PC-9 (cell line): Measurements from ENCODE around the gene ADCY3. TPM values are rescaled to one million over a fixed set of nuclear protein-coding genes. Genes with fewer than 3 reads are reported as not detected.
A peak's percentile ranks its signal among the peaks of the same experiment; 100 is the strongest.

Source experiments
- BruUV-seq: library from RNA; stranded (reverse); fragments of 400-500 nt; replicated peaks from 2 replicates; lab custom pipeline; 2021; lab: Mats Ljungman, UMichigan
- CTCF ChIA-PET: fragments of 300-600 bp; sonication (Branson Sonifier 250); formaldehyde crosslinking; loops from one replicate; lab custom pipeline; 2022; ENCODE audit warnings: antibody characterized with exemption; lab: Charles Lee
- POLR2A ChIA-PET: fragments of 300-600 bp; sonication (Branson Sonifier 250); formaldehyde crosslinking; loops from one replicate; lab custom pipeline; 2022; ENCODE audit warnings: antibody characterized with exemption; ENCODE audit not compliant: unreplicated experiment; lab: Charles Lee
- DNase-seq, 2 experiments: peaks; one replicate each; pipeline versions ENCODE4 v3.0.0 to v3.0.0-alpha.2; 2015 to 2022; ENCODE audit warnings: mixed read lengths in 1 of 2
- H2AFZ ChIP-seq: fragments of 200-600 bp; sonication (generic); 2 replicates; pipeline ENCODE4 v1.8.1; 2017; ENCODE audit warnings: antibody characterized with exemption
- H3F3A ChIP-seq: fragments of 200-600 bp; sonication (generic); 2 replicates; pipeline ENCODE4 v1.8.1; 2017; ENCODE audit warnings: antibody characterized with exemption, mild to moderate bottlenecking, low read depth; ENCODE audit not compliant: insufficient read depth
- H3K27ac ChIP-seq: fragments of 200-600 bp; sonication (generic); 2 replicates; pipeline ENCODE4 v1.6.1; 2016; ENCODE audit warnings: mixed run types
- H3K27me3 ChIP-seq: fragments of 200-600 bp; sonication (generic); 2 replicates; pipeline ENCODE4 v1.6.1; 2016; ENCODE audit warnings: low read depth, mixed run types; ENCODE audit not compliant: insufficient read depth
- H3K36me3 ChIP-seq: fragments of 200-600 bp; sonication (generic); 2 replicates; pipeline ENCODE4 v1.6.1; 2016; ENCODE audit warnings: low read depth, mixed run types
- H3K4me1 ChIP-seq: fragments of 200-600 bp; sonication (generic); replicated peaks from 2 replicates; pipeline ENCODE4 v1.6.1; 2016; ENCODE audit warnings: mixed run types; ENCODE audit not compliant: insufficient read depth
- H3K4me2 ChIP-seq: fragments of 200-600 bp; sonication (generic); 2 replicates; pipeline ENCODE4 v1.6.1; 2017; ENCODE audit warnings: mixed run types
- H3K4me3 ChIP-seq: fragments of 200-600 bp; sonication (generic); 2 replicates; pipeline ENCODE4 v1.6.1; 2016; ENCODE audit warnings: mixed run types
- H3K79me2 ChIP-seq: fragments of 200-600 bp; sonication (generic); 2 replicates; pipeline ENCODE4 v1.6.1; 2017; ENCODE audit warnings: low read depth, mixed run types
- H3K9me2 ChIP-seq: fragments of 200-600 bp; sonication (generic); 2 replicates; pipeline ENCODE4 v1.8.1; 2017; ENCODE audit warnings: mild to moderate bottlenecking; ENCODE audit not compliant: insufficient read depth
- H3K9me3 ChIP-seq: fragments of 200-600 bp; sonication (generic); 2 replicates; pipeline ENCODE4 v1.8.1; 2016; ENCODE audit warnings: low read depth; ENCODE audit not compliant: insufficient read depth
- H4K20me1 ChIP-seq: fragments of 200-600 bp; sonication (generic); 2 replicates; pipeline ENCODE4 v1.8.1; 2017; ENCODE audit not compliant: insufficient read depth
- EZH2 ChIP-seq: fragments of 200-600 bp; sonication (generic); IDR thresholded peaks from 2 replicates; pipeline ENCODE4 v1.8.0; 2017; ENCODE audit warnings: antibody characterized with exemption, low read depth
- intact Hi-C: fragments of 100-400 bp; cut with micrococcal nuclease; formaldehyde crosslinking; loops from one replicate; pipeline ENCODE4 v1.10.0; 2022; ENCODE audit not compliant: unreplicated experiment
- total RNA-seq: library from RNA; stranded (reverse); gene quantifications from 2 replicates; pipeline ENCODE4 v1.2.3, GENCODE V29; 2021
- TF ChIP-seq, protein P1 (sequence below): fragments of 200-600 bp; sonication (generic); conservative IDR thresholded peaks from 2 replicates; pipeline ENCODE4 v1.6.1; 2017; ENCODE audit warnings: mixed run types, antibody characterized with exemption, mild to moderate bottlenecking, moderate library complexity

ADCY3 gene
- total RNA-seq, 1 experiment from 2014 or later, result 46.3 TPM

DNA sequence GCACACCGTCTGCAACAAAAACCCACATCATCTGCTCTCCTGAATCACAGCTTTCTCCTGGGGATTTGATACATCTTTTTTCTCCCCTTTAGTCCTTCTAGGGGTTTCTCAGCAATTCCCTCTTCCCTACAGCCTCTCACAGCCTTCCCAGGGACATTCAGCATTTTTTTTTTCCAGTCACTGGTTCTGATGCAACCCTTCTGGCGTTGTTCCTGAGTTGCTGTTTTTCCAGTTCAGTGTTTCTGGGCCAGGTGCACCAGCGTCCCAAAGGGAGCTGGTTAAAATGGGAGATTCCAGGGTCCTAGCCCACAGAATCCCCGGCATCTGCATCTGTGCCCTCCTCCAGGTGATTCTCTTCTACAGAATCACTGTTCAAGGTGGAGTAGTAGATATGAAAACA, 36.1 kb downstream of the ADCY3 start:
- TF ChIP-seq, protein P1, sequence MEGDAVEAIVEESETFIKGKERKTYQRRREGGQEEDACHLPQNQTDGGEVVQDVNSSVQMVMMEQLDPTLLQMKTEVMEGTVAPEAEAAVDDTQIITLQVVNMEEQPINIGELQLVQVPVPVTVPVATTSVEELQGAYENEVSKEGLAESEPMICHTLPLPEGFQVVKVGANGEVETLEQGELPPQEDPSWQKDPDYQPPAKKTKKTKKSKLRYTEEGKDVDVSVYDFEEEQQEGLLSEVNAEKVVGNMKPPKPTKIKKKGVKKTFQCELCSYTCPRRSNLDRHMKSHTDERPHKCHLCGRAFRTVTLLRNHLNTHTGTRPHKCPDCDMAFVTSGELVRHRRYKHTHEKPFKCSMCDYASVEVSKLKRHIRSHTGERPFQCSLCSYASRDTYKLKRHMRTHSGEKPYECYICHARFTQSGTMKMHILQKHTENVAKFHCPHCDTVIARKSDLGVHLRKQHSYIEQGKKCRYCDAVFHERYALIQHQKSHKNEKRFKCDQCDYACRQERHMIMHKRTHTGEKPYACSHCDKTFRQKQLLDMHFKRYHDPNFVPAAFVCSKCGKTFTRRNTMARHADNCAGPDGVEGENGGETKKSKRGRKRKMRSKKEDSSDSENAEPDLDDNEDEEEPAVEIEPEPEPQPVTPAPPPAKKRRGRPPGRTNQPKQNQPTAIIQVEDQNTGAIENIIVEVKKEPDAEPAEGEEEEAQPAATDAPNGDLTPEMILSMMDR, result no peak
- TF ChIP-seq EZH2, result no peak
- no TSS peak for BruUV-seq
- POLR2A ChIA-PET, result interaction anchor here (0.6 kb wide), 1 partner anchor 91 kb away, joined by 3 read pairs; no protein-coding TSS in a partner anchor
- Histone ChIP-seq H3K27me3 (no peaks in the 10 kb centered on the region), H3K4me1 (0 out of 2 replicates have a peak, but pooled peaks cover 5% of the 10 kb centered on the region), H2AFZ (peak overlapping the region; percentile 58; the same call in 1 of the 2 replicates), H3K36me3 (no peaks in the 10 kb centered on the region), H3K9me2 (no peaks in the 10 kb centered on the region), H3F3A (0 out of 2 replicates have a peak, but pooled peaks cover 4% of the 10 kb centered on the region), H3K79me2 (no peaks in the 10 kb centered on the region), H3K27ac (peak overlapping the region; percentile 36; the same call in 1 of the 2 replicates), H4K20me1 (no peaks in the 10 kb centered on the region), H3K4me3 (no peak overlapping the region), H3K9me3 (no peaks in the 10 kb centered on the region), H3K4me2 (0 out of 2 replicates have a peak overlapping the region, but pooled peaks have one; percentile 5)
- intact Hi-C loops, result no loop called here
- DNase-seq, result no peak
- CTCF ChIA-PET, result no interaction called here

- H3F3A ChIP-seq, result 0 out of 2 replicates have a peak, but pooled peaks cover 4% of the 10 kb centered on the region
- DNase-seq, result no peak
- H3K4me2 ChIP-seq, result no peak overlapping the region
- H4K20me1 ChIP-seq, result no peaks in the 10 kb centered on the region
- H2AFZ ChIP-seq, result no peak overlapping the region
- no peaks in the 10 kb centered on the region for H3K79me2 ChIP-seq
- no TSS peak for BruUV-seq
- no peaks in the 10 kb centered on the region for H3K27me3 ChIP-seq
- TF ChIP-seq EZH2, result no peak
- TF ChIP-seq, protein P1, result no peak
- no peaks in the 10 kb centered on the region for H3K36me3 ChIP-seq
- no peaks in the 10 kb centered on the region for H3K9me2 ChIP-seq
- H3K4me3 ChIP-seq, result no peak overlapping the region
- ChIA-PET POLR2A (no interaction called here), CTCF (no interaction called here)
- no peak overlapping the region for H3K27ac ChIP-seq
- intact Hi-C loops, result no loop called here
- no peaks in the 10 kb centered on the region for H3K9me3 ChIP-seq
- H3K4me1 ChIP-seq, result 0 out of 2 replicates have a peak, but pooled peaks cover 5% of the 10 kb centered on the region
Observed at GRCh38 chr2:24881623-24882022, 38.4 kb downstream of the ADCY3 start.

GRCh38 chr2:24881158-24881557, 38.9 kb downstream of the ADCY3 start:
- no peaks in the 10 kb centered on the region for H3K27me3 ChIP-seq
- no peaks in the 10 kb centered on the region for H4K20me1 ChIP-seq
- ChIA-PET POLR2A (no interaction called here), CTCF (no interaction called here)
- DNase-seq, result no peak
- no peaks in the 10 kb centered on the region for H3K9me3 ChIP-seq
- H3K4me3 ChIP-seq, result no peak overlapping the region
- H3F3A ChIP-seq, result 0 out of 2 replicates have a peak, but pooled peaks cover 4% of the 10 kb centered on the region
- H3K36me3 ChIP-seq, result no peaks in the 10 kb centered on the region
- H3K27ac ChIP-seq, result no peak overlapping the region
- TF ChIP-seq EZH2, result no peak
- TF ChIP-seq, protein P1, result no peak
- H3K9me2 ChIP-seq, result no peaks in the 10 kb centered on the region
- no peak overlapping the region for H2AFZ ChIP-seq
- no TSS peak for BruUV-seq
- intact Hi-C loops, result no loop called here
- 0 out of 2 replicates have a peak, but pooled peaks cover 5% of the 10 kb centered on the region for H3K4me1 ChIP-seq
- no peaks in the 10 kb centered on the region for H3K79me2 ChIP-seq
- H3K4me2 ChIP-seq, result no peak overlapping the region
